IPS-NIHi7 (cell line): ENCODE results near the gene HCN4.

Source experiments
- DNase-seq: peaks from one replicate; pipeline ENCODE4 v3.0.0; 2012; ENCODE audit warnings: mixed read lengths; ENCODE audit errors: extremely low spot score

The HCN4 gene

GRCh38 chr15:73346735-73347312 is 21.9 kb downstream of the HCN4 start:
- DNase-seq, result peak; percentile 93

- no peak for DNase-seq
Observed at GRCh38 chr15:73345658-73346057, 23.1 kb downstream of the HCN4 start.

- DNase-seq, result no peak
Observed at GRCh38 chr15:73344056-73344455, 24.7 kb downstream of the HCN4 start.

- no peak for DNase-seq
Observed at GRCh38 chr15:73341886-73342600, 26.7 kb downstream of the HCN4 start.

GRCh38 chr15:73340502-73341192 is 28.1 kb downstream of the HCN4 start:
- DNase-seq, result no peak

- DNase-seq, result no peak
Observed at GRCh38 chr15:73338606-73339374, 30.0 kb downstream of the HCN4 start.

GRCh38 chr15:73338058-73338457 is 30.7 kb downstream of the HCN4 start:
- no peak for DNase-seq

- DNase-seq, result no peak
Observed at GRCh38 chr15:73337187-73337586, 31.6 kb downstream of the HCN4 start.

- no peak for DNase-seq
Observed at GRCh38 chr15:73336756-73337155, 32.0 kb downstream of the HCN4 start.

GRCh38 chr15:73335471-73335870 is 33.3 kb downstream of the HCN4 start:
- DNase-seq, result no peak

- DNase-seq, result no peak
Observed at GRCh38 chr15:73335026-73335425, 33.7 kb downstream of the HCN4 start.

GRCh38 chr15:73334086-73334485 is 34.7 kb downstream of the HCN4 start:
- DNase-seq, result no peak

- DNase-seq, result no peak
Observed at GRCh38 chr15:73333001-73333400, 35.8 kb downstream of the HCN4 start.

GRCh38 chr15:73331991-73332925 is 36.5 kb downstream of the HCN4 start:
- no peak for DNase-seq

GRCh38 chr15:73331501-73331900 is 37.3 kb downstream of the HCN4 start:
- DNase-seq, result no peak

GRCh38 chr15:73330206-73331051 is 38.3 kb downstream of the HCN4 start:
- no peak for DNase-seq

- no peak for DNase-seq
Observed at GRCh38 chr15:73329501-73330200, 39.1 kb downstream of the HCN4 start.

- no peak for DNase-seq
Observed at GRCh38 chr15:73328981-73329380, 39.8 kb downstream of the HCN4 start.

GRCh38 chr15:73328149-73328820 is 40.5 kb downstream of the HCN4 start:
- DNase-seq, result no peak
